GM18499 (cell line): ENCODE data around the gene STON2.
A peak's percentile ranks its signal among the peaks of the same experiment; 100 is the strongest.
"Not testable (repeated sequence)": the region's sequence is repeated elsewhere in the genome, so short reads cannot be mapped to it uniquely, and the experiment has no call there.

Source experiments
- ATAC-seq: cut with Tn5 transposase; IDR thresholded peaks from one replicate; pipeline ENCODE4 v1.9.1; 2021; ENCODE audit warnings: moderate number of reproducible peaks; ENCODE audit not compliant: insufficient read depth, unreplicated experiment

Gene STON2

DNA sequence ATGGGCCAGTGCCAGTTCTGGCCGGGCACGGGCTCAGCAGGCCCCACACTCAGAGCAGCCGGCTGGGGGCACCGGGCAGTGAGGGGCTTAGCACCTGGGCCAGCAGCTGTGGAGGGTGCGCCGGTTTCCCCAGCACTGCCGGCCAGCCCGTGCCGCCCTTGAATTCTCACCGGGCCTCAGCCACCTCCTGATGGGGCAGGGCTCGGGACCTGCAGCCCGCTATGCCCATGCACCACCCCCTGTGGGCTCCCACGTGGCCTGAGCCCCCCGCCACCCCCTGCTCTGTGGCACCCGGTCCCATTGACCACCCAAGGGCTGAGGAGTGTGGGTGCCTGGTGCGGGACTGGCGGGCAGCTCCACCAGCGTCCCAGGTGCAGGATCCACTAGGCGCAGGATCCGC is 164.0 kb downstream of the STON2 start:
- ATAC-seq: no peak

GRCh38 chr14:81235096-81235495 is 165.0 kb downstream of the STON2 start:
- ATAC-seq: no peak

GRCh38 chr14:81234278-81234677 is 165.8 kb downstream of the STON2 start:
- ATAC-seq: no peak

DNA sequence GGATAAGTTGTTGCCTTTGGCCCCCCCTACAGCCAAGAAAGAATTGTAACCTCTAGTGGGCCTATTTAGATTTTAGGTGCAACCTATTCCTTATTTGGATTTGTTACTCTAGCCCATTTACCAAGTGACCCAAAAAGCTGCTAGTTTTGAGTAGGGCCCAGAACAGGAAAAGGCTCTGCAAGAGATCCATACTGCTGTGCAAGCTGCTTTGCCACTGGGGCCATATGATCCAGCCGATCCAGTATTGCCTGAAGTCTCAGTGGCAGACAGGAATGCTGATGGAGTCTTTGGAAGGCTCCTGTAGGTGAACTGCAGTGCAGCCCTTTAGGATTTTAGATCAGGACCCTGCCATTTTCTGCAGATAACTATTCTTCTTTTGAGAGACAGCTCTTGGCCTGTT is 166.5 kb downstream of the STON2 start:
- no peak for ATAC-seq

GRCh38 chr14:81231540-81231939 is 168.6 kb downstream of the STON2 start:
- ATAC-seq: no peak

- ATAC-seq: no peak
These were observed 175.9 kb downstream of the STON2 start for GRCh38 chr14:81224222-81224621.

DNA sequence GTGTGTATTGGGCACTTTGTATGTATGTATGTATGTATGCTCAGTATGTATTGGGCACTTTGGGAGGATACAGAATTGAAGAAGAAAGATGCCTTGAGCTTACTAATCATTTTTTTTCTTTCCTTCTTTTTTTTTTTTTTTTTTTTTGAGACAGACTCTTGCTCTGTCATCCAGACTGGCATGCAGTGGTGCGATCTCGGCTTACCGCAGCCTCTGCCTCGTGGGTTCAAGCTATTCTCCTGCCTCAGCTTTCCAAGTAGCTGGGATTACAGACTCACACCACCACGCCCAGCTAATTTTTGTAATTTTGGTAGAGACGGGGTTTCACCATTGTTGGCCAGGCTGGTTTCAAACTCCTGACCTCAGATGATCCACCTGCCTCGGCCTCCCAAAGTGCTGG is 176.3 kb downstream of the STON2 start:
- ATAC-seq: not testable (repeated sequence)

- ATAC-seq: no peak
These were observed 177.4 kb downstream of the STON2 start for GRCh38 chr14:81222691-81223090.

- no peak for ATAC-seq
These were observed 178.0 kb downstream of the STON2 start for GRCh38 chr14:81222126-81222525.

- no peak for ATAC-seq
These were observed 178.5 kb downstream of the STON2 start for GRCh38 chr14:81221579-81222102.

- peak; percentile 60 for ATAC-seq
These were observed 179.1 kb downstream of the STON2 start, which contains the start of gene GTF2A1 for GRCh38 chr14:81220830-81221578. Gene GTF2A1 (minus strand): TSS chr14:81220959. CDS start chr14:81220518, 441 bp downstream.

DNA sequence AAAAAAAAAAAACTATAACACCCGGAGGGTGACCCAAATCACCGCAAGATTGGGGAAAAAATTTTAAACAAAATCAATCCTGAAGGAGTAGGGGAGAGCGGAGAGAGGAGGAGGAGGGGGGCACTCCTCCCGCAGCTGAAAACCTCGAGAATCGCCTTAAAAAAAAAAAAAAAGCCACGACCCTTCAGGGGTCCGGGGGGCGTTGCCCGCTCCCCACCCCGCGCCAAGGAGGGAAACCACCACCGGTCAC is 179.6 kb downstream of the STON2 start:
- ATAC-seq: no peak

- ATAC-seq: no peak
These were observed 180.2 kb downstream of the STON2 start for GRCh38 chr14:81219759-81220579.

- peak; percentile 62 for ATAC-seq
These were observed 180.8 kb downstream of the STON2 start for GRCh38 chr14:81219210-81219758.

- peak; percentile 67 for ATAC-seq
These were observed 188.3 kb downstream of the STON2 start for GRCh38 chr14:81211844-81212243.
